NCI-H2029 treated with DMSO at 0.1 percent for 48 hours (cell line): ENCODE measurements around the gene LIG1.
"Not testable (repeated sequence)": the region's sequence is repeated elsewhere in the genome, so short reads cannot be mapped to it uniquely, and the experiment has no call there.

Experiments
- DNase-seq: peaks from one replicate; lab custom pipeline; 2025; lab: John Stamatoyannopoulos, UW

Gene LIG1

DNA sequence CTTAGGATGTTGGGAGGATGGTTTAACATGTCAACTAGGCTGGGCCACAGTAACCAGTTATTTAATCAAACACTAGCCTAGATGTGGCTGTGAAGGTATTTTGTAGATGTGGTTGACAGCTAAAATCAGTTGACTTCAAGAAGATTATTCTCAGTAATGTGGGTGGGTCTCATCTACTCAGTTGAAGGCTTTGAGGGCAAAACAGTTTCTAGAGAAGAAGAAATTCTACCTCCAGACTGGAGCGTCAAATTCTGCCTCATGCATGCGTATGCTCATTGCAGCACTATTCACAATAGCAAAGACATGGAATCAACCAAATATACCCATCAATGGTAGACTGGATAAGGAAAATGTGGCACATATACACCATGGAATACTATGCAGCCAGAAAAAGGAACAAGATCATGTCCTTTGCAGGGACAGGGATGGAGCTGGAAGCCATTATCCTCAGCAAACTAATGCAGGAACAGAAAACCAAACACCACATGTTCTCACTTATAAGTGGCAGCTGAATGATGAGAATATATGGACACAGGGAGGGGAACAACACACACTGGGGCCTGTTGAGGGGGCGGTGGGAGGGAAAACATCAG, 99.9 kb downstream of the LIG1 start:
- DNase-seq = not testable (repeated sequence)

DNA sequence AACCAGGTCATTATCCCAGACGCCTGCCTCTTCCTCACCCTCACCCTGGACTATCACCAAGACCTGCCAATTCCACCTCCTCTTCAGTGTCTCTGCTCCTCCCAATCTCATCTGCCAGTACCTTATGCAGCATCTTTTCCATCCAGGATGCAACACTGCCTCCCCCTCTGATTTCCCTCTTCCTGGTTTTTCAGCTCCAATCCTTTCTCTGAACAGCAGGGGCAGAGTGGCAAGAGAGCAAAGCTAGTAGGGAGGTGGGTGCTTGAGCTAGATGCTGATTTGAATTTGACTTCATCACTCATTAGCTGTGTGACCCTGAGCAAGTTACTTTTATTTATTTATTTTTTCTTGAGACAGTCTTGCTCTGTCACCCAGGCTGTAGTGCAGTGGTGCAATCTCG, 100.7 kb downstream of the LIG1 start:
- no peak for DNase-seq
